Measurements from ENCODE around the gene TWIST2. TPM values are rescaled to one million over a fixed set of nuclear protein-coding genes. Genes with fewer than 3 reads are reported as not detected.

Gene TWIST2
- total RNA-seq, 1 donor from 2014 or later = 2.7 TPM

GRCh38 chr2:238879043-238879442 lies 31.2 kb downstream of the TWIST2 start:
- Histone ChIP-seq H3K4me1 (no peaks in the 10 kb centered on the region), H3K36me3 (no peaks in the 10 kb centered on the region), H3K9me3 (replicated peaks) (peaks cover 16% of the 10 kb centered on the region), H3K27me3 (ENCODE audit: low read depth) (peaks cover 67% of the 10 kb centered on the region), H3K27ac (replicated peaks) (no peak overlapping the region), H3K4me3 (no peak overlapping the region)
- DNase-seq = no peak
- no peak for TF ChIP-seq CTCF (IDR thresholded peaks at IDR 0.05; ENCODE audit: borderline replicate concordance)
- intact Hi-C loops (cut with micrococcal nuclease) = no loop called here

- TF ChIP-seq CTCF (IDR thresholded peaks at IDR 0.05; ENCODE audit: borderline replicate concordance) = no peak
- no peaks in the 10 kb centered on the region for H3K4me1 ChIP-seq
- peaks cover 68% of the 10 kb centered on the region for H3K27me3 ChIP-seq (ENCODE audit: low read depth)
- H3K36me3 ChIP-seq = no peaks in the 10 kb centered on the region
- peaks cover 16% of the 10 kb centered on the region for H3K9me3 ChIP-seq (replicated peaks)
- no peak overlapping the region for H3K4me3 ChIP-seq
- DNase-seq = no peak
- no peak overlapping the region for H3K27ac ChIP-seq (replicated peaks)
- intact Hi-C loops (cut with micrococcal nuclease) = no loop called here
Observed at GRCh38 chr2:238879621-238880377, 31.9 kb downstream of the TWIST2 start.

GRCh38 chr2:238881353-238882081 lies 33.6 kb downstream of the TWIST2 start:
- H3K4me1 ChIP-seq = no peaks in the 10 kb centered on the region
- no peak overlapping the region for H3K27ac ChIP-seq (replicated peaks)
- peaks cover 16% of the 10 kb centered on the region for H3K9me3 ChIP-seq (replicated peaks)
- no peak for TF ChIP-seq CTCF (IDR thresholded peaks at IDR 0.05; ENCODE audit: borderline replicate concordance)
- no peak for DNase-seq
- no peak overlapping the region for H3K4me3 ChIP-seq
- intact Hi-C loops (cut with micrococcal nuclease) = no loop called here
- peaks cover 68% of the 10 kb centered on the region for H3K27me3 ChIP-seq (ENCODE audit: low read depth)
- no peaks in the 10 kb centered on the region for H3K36me3 ChIP-seq

- no peaks in the 10 kb centered on the region for H3K4me1 ChIP-seq
- H3K27me3 ChIP-seq (ENCODE audit: low read depth) = peaks cover 67% of the 10 kb centered on the region
- H3K36me3 ChIP-seq = no peaks in the 10 kb centered on the region
- H3K27ac ChIP-seq (replicated peaks) = no peak overlapping the region
- DNase-seq = no peak
- no peak for TF ChIP-seq CTCF (IDR thresholded peaks at IDR 0.05; ENCODE audit: borderline replicate concordance)
- H3K9me3 ChIP-seq (replicated peaks) = peaks cover 10% of the 10 kb centered on the region
- no peak overlapping the region for H3K4me3 ChIP-seq
- intact Hi-C loops (cut with micrococcal nuclease) = no loop called here
Observed at GRCh38 chr2:238882082-238882755, 34.3 kb downstream of the TWIST2 start.

- intact Hi-C loops (cut with micrococcal nuclease) = no loop called here
- H3K4me3 ChIP-seq = peak overlapping the region; percentile 29
- no peaks in the 10 kb centered on the region for H3K9me3 ChIP-seq (replicated peaks)
- H3K36me3 ChIP-seq = no peaks in the 10 kb centered on the region
- no peak for TF ChIP-seq CTCF (IDR thresholded peaks at IDR 0.05; ENCODE audit: borderline replicate concordance)
- H3K27ac ChIP-seq (replicated peaks) = peak overlapping the region; percentile 30
- H3K27me3 ChIP-seq (ENCODE audit: low read depth) = peaks cover 59% of the 10 kb centered on the region
- no peak for DNase-seq
- no peaks in the 10 kb centered on the region for H3K4me1 ChIP-seq
Observed at GRCh38 chr2:238883421-238883901, 35.6 kb downstream of the TWIST2 start.
